HG03097 (cell line): ENCODE data around the gene SPATA46.
"Not testable (repeated sequence)": the region's sequence is repeated elsewhere in the genome, so short reads cannot be mapped to it uniquely, and the experiment has no call there.

Experiments used
- ATAC-seq: cut with Tn5 transposase; IDR thresholded peaks from one replicate; pipeline ENCODE4 v1.9.1; 2021; ENCODE audit not compliant: unreplicated experiment, low FRiP score

Gene SPATA46

GRCh38 chr1:162359523-162360236 lies 17.0 kb downstream of the SPATA46 start:
- ATAC-seq = no peak

GRCh38 chr1:162358928-162359327 lies 17.7 kb downstream of the SPATA46 start:
- no peak for ATAC-seq

- ATAC-seq = no peak
Measured at GRCh38 chr1:162357681-162358266, 18.9 kb downstream of the SPATA46 start.

GRCh38 chr1:162353702-162354101 lies 23.0 kb downstream of the SPATA46 start:
- no peak for ATAC-seq

GRCh38 chr1:162353078-162353477 lies 23.6 kb downstream of the SPATA46 start:
- ATAC-seq = no peak

GRCh38 chr1:162351874-162352273 lies 24.8 kb downstream of the SPATA46 start:
- ATAC-seq = not testable (repeated sequence)

GRCh38 chr1:162351246-162351842 lies 25.3 kb downstream of the SPATA46 start:
- no peak for ATAC-seq

- no peak for ATAC-seq
Measured at GRCh38 chr1:162349635-162350330, 26.9 kb downstream of the SPATA46 start.

GRCh38 chr1:162347281-162347680 lies 29.4 kb downstream of the SPATA46 start:
- ATAC-seq = no peak

GRCh38 chr1:162343470-162343869 lies 33.2 kb downstream of the SPATA46 start:
- no peak for ATAC-seq

- no peak for ATAC-seq
Measured at GRCh38 chr1:162342452-162342983, 34.1 kb downstream of the SPATA46 start.

GRCh38 chr1:162336621-162337285 lies 39.9 kb downstream of the SPATA46 start:
- no peak for ATAC-seq

GRCh38 chr1:162335126-162335525 lies 41.5 kb downstream of the SPATA46 start:
- no peak for ATAC-seq

- ATAC-seq = no peak
Measured at GRCh38 chr1:162333991-162334390, 42.7 kb downstream of the SPATA46 start.

GRCh38 chr1:162329826-162330225 lies 46.8 kb downstream of the SPATA46 start:
- ATAC-seq = no peak

- no peak for ATAC-seq
Measured at GRCh38 chr1:162328512-162328911, 48.1 kb downstream of the SPATA46 start.

GRCh38 chr1:162327788-162328165 lies 48.9 kb downstream of the SPATA46 start:
- ATAC-seq = no peak

GRCh38 chr1:162327144-162327787 lies 49.4 kb downstream of the SPATA46 start:
- ATAC-seq = no peak

GRCh38 chr1:162326559-162326958 lies 50.1 kb downstream of the SPATA46 start:
- no peak for ATAC-seq

GRCh38 chr1:162324396-162324795 lies 52.3 kb downstream of the SPATA46 start:
- no peak for ATAC-seq
